ENCODE data around the gene FAM151B.

GRCh38 chr5:80482578-80482977, 5.3 kb upstream of the FAM151B start:
- TF ChIP-seq CTCF (IDR thresholded peaks at IDR 0.05) (no peak), EZH2 (IDR thresholded peaks at IDR 0.05; ENCODE audit: borderline replicate concordance, insufficient read depth, low read depth, low read length, poor library complexity, severe bottlenecking) (no peak)
